GM19328 (cell line): Measurements from ENCODE around the gene M1AP.

Experiments
- ATAC-seq: cut with Tn5 transposase; IDR thresholded peaks from one replicate; pipeline ENCODE4 v1.9.1; 2021; ENCODE audit warnings: mild to moderate bottlenecking, moderate library complexity; ENCODE audit not compliant: unreplicated experiment

Gene M1AP

GRCh38 chr2:74599676-74600075 is 48.5 kb downstream of the M1AP start:
- no peak for ATAC-seq

GRCh38 chr2:74597410-74597809 is 50.7 kb downstream of the M1AP start:
- no peak for ATAC-seq

- ATAC-seq = no peak
These were observed 51.5 kb downstream of the M1AP start for GRCh38 chr2:74596584-74596983.

GRCh38 chr2:74593826-74594772 is 54.0 kb downstream of the M1AP start:
- no peak for ATAC-seq

GRCh38 chr2:74588664-74589063 is 59.5 kb downstream of the M1AP start:
- no peak for ATAC-seq

- ATAC-seq = no peak
These were observed 60.4 kb downstream of the M1AP start for GRCh38 chr2:74587664-74588277.

- ATAC-seq = no peak
These were observed 62.5 kb downstream of the M1AP start for GRCh38 chr2:74585406-74586185.

- ATAC-seq = no peak
These were observed 64.0 kb downstream of the M1AP start for GRCh38 chr2:74584088-74584645.

GRCh38 chr2:74583504-74583903 is 64.6 kb downstream of the M1AP start:
- ATAC-seq = no peak

GRCh38 chr2:74582184-74582583 is 65.9 kb downstream of the M1AP start:
- no peak for ATAC-seq

- ATAC-seq = no peak
These were observed 66.7 kb downstream of the M1AP start for GRCh38 chr2:74581463-74581862.

- ATAC-seq = no peak
These were observed 69.7 kb downstream of the M1AP start for GRCh38 chr2:74578408-74578807.

- no peak for ATAC-seq
These were observed 70.7 kb downstream of the M1AP start for GRCh38 chr2:74577448-74577847.

GRCh38 chr2:74576863-74577229 is 71.3 kb downstream of the M1AP start:
- ATAC-seq = no peak

GRCh38 chr2:74576211-74576862 is 71.8 kb downstream of the M1AP start:
- ATAC-seq = no peak

GRCh38 chr2:74575320-74575719 is 72.8 kb downstream of the M1AP start:
- ATAC-seq = no peak

GRCh38 chr2:74573747-74574562 is 74.2 kb downstream of the M1AP start:
- ATAC-seq = peak; percentile 48

- ATAC-seq = no peak
These were observed 75.8 kb downstream of the M1AP start for GRCh38 chr2:74572178-74572925.

GRCh38 chr2:74571058-74571457 is 77.1 kb downstream of the M1AP start:
- peak; percentile 61 for ATAC-seq
